ENCODE measurements around the gene OR6K3.
"Not testable (repeated sequence)": the region's sequence is repeated elsewhere in the genome, so short reads cannot be mapped to it uniquely, and the experiment has no call there.

DNA sequence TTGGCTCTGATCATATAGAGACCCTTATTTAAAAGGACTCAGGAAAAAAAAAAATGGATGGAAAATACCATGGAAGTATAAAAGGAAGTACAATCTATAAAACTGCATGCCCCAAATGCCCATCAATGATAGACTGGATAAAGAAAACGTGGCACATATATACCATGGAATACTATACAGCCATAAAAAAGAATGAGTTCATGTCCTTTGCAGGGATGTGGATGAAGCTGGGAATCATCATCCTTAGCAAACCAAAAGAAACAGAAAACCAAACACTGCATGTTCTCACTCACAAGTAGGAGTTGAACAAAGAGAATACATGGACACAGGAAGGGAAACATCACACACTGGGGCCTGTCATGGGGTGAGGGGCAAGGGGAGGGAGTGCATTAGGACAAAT is 29.4 kb downstream of the OR6K3 start:
- not testable (repeated sequence) for TF ChIP-seq SP1 (IDR thresholded peaks at IDR 0.05); TARDBP (IDR thresholded peaks at IDR 0.05); L3MBTL2 (conservative IDR thresholded peaks at IDR 0.05); HDGF (IDR thresholded peaks at IDR 0.05; ENCODE audit: borderline replicate concordance); FOXM1 (IDR thresholded peaks at IDR 0.05; ENCODE audit: borderline replicate concordance); NFRKB (IDR thresholded peaks at IDR 0.05); SUZ12 (IDR thresholded peaks at IDR 0.05)

All from HEK293T (cell line).